C1 segment of cervical spinal cord (tissue), 14 donors: Measurements from ENCODE around the gene DPP6.

ENCODE experiments used
- DNase-seq, 14 donors: peaks; one replicate each; lab custom pipeline; 2025; lab: John Stamatoyannopoulos, UW

Gene DPP6

GRCh38 chr7:154587792-154588191 is 535.6 kb downstream of the DPP6 start:
- no peak for DNase-seq

DNA sequence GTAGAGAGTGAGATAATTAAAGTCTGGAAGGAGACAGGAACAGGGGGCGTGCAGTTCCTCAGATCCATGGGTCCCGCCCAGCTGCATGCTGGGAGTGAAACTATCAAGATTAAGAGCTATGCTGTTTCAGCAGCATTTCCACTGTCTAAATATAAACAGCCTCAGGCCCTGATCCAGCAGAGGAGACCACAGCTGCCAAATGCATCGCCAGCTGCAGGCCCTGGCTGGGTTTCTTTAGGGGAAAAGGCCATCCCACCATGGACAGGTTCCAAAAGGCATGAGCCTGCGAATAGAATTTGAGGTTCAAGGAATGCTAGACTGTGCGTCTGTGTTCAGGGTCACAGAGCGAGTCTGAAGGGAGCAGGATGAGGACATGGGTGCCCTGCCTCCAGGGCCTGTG is 539.3 kb downstream of the DPP6 start:
- DNase-seq = peak in 7 of 14 donors; percentile 32 to 57 (median 49)

- no peak for DNase-seq
Observed at GRCh38 chr7:154592388-154592787, 540.2 kb downstream of the DPP6 start.

DNA sequence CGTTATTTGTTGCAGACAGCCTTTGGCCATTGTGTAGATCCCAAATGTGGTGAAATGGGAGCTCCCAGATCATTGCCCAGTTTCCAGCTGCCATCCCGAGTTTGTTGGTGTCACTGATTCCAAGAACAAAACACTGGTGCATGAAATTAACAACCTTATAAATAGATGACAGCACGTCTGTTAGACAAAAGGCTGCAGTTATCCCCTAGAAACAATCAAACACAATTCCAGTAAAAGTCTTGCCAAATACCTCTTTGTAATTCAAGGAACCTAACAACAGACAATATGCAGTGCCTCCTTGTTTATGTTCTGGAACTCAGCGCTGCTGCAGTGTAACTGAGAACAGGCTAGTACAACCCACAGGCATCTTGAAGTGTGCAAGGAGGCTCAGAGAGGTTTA is 546.2 kb downstream of the DPP6 start:
- DNase-seq = peak in 2 of 14 donors; percentile 22 to 29

DNA sequence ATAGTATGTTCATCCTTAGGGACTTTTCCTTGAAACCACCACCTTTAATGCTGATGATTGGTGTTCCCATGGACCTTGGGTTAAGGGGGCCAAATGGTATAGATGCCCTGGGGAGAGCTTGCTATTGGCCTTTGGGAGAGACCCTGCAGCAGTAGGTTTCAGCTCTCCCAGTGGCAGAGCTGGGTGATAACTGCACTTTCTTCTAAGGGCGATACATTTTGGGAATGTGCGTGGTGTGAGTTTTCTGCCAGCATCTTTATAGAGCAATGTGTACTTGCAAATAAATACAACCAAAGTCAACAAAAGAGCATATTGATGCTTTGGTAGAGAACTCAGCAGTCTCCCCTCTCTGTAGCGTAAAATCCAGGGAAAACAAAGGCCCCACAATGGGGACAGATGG is 546.7 kb downstream of the DPP6 start:
- DNase-seq = no peak

DNA sequence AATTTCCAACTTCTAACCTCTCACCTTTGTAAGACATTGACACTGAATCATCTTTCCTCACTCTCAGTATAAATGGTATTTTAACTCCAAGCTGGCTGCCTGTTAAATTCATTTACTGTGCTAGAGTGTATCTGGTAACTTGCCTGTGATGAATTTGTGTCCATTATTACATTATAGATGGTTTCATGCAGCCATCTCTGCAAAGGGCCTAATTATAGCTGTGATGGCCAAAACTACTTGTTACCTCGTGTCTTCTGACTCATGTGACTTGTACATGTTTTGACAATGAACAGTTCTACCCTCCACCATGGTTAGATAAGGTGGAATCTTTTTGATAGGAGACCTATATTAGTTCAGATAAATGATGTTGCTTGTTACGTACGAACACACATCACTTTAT is 558.7 kb downstream of the DPP6 start:
- no peak for DNase-seq

- DNase-seq = no peak
Observed at GRCh38 chr7:154613811-154614210, 561.6 kb downstream of the DPP6 start.

- DNase-seq = no peak
Observed at GRCh38 chr7:154620141-154620755, 568.0 kb downstream of the DPP6 start.

DNA sequence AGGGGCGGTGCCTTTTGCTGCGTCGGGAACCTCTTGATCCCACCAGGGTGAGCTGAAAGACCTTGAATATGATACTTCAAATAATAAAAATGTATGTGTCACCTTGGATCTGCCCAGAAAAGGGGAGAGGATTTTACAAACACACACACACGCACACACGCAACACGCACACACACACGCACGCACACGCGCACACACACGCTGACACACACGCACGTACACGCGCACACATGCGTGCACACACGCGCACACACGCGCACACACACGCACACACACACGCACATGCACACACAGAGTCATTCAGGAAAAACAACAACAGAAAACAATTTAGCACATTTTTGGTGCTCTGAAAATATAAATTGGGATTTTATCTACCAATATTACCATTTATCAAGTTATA is 571.2 kb downstream of the DPP6 start:
- no peak for DNase-seq

DNA sequence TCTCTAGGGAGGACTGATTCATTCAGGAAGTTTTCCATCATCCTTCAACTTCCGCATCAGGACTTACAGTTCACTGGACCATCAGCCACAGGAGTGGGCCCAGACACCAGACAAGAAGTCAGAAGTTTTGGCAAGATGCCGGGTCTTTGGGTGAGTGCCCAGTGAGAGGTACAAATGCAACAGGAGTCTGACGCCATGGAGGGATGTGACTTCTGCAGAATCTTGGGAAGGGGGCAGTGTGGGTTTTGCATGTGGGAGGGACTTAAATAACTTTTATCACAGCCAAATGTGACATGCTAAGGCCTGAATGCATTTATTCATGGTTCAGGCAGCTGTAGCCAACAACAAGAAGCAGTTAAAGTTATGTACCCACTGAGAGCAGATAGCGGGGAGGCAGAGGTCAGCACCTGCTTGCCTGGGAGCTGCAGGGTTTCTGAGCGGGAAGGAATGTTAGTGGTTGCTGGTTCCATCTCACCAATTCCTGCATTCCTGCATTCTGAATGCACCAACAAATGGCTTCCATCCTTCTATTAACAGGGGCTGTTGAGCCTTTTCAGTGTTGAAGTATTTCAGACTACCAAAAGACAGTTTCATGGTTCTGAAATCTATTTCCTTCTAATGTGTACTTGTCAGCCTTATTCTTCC is 575.6 kb downstream of the DPP6 start:
- DNase-seq = no peak

DNA sequence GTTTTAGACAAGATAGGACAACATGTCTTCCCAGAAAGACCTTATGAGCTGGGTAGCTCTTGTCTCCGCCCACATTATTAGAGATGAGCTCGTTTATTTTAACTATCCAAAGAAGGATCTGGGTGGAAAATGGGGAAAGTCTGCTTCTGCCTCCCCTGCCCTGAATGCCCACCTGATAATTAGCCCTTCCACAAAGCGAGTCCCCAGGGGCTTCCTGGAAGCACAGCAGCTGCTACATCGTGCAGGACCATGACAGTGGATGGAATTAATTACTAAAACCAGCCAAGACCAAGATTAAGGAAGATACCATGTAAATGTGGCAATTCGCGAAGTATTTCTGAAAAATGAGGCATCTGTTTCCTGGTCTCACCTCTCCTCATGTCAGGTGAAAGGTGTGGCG is 576.4 kb downstream of the DPP6 start:
- DNase-seq = no peak

GRCh38 chr7:154631162-154631561 is 579.0 kb downstream of the DPP6 start:
- no peak for DNase-seq

GRCh38 chr7:154633641-154634040 is 581.4 kb downstream of the DPP6 start:
- no peak for DNase-seq

DNA sequence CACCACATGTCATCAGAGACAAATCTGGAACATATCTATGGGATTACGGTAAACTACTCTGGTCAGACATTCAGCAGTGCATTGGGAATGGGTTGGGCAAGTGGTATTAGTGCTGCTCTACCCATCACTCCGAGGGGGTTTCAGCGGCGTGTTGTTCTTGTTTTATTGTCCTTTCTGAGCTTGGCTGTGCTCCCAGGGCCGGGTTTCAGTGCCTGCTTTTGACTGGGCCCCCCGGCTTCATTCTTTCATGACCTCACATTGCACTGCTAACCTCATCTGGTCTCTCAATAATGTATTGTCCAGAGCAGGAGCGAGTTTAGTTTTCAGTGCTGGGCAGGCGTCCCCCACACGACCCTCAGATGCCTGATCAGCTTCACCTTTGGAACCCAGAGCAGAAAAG is 586.1 kb downstream of the DPP6 start:
- DNase-seq = no peak

DNA sequence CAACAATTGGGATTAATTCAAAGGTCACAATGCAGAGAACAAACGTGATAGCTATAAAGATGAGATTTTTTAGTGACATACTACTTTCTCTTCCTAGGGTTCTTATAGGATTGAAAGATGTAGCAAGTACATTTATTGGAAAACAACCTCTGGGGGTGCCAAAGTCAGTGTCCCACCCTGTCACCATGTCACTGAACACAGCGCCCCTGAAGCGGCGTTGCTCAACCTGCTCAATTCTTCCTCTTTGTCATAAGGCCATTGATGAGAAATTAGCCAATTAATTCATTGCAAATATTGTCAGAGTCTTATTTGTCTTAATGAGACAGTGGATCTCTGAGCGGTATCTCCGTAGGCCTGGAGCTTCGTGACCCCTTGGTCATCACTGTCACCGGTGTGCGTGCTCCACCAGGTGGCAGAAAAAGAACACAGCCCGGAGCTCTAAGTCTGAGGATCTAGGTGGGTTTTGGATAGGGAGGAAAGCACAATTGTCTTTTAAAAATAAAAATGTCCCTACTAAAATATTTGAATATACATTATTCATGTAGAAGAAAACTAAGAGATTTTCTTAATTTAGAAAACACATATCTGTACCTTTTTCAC is 588.2 kb downstream of the DPP6 start:
- DNase-seq = peak in 6 of 14 donors; percentile 10 to 31 (median 18)

DNA sequence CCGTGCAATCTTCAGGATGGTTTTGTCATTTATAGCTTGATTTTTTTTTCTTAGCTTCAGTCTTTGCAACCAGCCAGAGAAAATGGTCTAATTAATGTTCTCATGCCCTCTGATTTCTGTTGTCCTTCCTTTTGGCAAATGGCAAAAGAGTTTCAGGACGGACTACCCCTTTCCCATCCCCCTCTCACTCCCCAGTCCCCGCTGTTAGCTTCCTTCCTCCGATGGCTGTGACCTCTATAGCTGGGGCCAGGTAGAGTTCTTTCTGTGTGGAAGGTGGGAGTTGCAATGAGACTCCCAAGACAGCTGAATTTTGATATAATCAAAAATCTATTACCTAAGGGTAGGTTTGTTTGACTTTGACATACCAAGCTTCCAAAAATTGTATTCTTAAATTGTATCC is 588.7 kb downstream of the DPP6 start:
- DNase-seq = no peak

- DNase-seq = no peak
Observed at GRCh38 chr7:154644366-154644765, 592.2 kb downstream of the DPP6 start.

DNA sequence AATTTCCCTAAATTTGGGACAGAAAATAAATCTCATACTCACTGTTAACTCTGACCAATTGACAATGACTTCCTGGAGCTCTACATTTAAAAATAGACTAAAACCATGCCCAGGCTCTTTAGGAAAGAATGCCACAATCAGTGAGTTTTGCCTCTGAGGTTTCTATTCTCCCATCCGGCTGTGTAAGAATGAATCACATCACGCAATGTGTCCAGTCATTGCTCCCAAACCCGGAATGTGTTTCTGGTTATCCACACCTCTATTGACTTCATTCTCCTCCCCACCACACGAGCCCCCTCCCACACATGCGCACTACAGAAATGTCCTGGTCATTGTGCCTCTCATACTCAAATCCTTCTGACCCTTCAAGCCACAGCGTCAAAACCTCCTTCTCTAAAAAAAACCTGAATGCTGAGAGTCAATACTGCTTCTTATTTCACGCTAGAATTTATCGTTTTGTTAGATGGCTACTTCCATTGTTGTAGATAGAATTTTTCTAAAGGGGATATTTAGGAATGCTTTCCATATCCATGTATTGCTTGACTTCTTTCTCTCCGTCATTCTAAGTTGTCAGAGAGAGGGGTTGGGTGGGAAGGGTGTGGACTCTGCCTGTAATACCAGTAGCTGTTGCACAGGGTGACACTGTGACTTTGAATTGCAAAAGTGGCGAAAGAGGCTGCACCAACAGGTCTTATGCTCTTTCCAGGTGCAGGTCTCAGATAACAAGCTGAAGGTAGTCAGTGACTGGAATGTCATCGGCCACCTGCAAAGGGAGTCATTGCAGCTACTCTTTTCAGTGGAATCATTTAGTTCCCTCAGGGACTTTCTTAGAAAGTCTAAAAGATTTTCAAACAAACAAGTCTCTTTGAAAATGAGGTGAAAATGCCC is 594.2 kb downstream of the DPP6 start:
- DNase-seq = no peak

- DNase-seq = no peak
Observed at GRCh38 chr7:154647625-154648024, 595.4 kb downstream of the DPP6 start.

DNA sequence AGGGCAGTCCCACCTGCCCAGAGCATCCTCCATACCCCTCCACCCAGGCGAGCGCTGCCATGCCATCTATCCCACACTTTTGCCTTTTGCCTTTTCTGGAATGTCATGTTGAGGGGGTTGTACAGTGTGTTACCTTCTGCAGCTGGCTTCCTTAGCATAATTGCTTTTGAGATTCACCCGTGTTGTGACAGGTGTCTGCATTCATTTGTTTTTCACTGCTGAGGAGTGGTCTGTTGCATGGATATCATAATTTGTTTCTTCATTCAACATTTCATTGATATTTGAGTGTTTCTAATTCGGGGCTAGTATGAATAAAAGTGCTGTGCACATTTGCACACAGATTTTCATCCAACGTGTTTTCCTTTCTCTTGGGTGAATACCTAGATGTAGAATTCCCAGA is 596.8 kb downstream of the DPP6 start:
- DNase-seq = no peak

DNA sequence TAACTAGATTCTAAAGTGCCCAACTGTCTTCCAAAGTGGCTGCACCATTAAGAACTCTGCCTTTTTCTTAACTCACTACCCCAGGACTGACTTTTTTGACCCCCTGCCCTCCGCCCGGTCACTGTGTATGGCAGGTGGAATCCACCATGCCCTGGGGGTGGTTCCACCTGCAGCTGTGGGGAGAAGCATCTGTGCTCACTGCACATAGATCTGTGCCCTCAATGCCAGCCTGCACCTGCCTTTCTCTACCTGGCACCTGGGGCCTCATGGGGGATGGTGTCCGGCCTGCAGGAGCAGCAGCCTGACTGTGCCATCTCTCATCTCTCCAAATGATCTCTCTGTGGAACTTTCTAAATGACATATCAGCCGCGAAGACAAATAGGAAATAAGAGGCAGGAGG is 597.2 kb downstream of the DPP6 start:
- DNase-seq = no peak

DNA sequence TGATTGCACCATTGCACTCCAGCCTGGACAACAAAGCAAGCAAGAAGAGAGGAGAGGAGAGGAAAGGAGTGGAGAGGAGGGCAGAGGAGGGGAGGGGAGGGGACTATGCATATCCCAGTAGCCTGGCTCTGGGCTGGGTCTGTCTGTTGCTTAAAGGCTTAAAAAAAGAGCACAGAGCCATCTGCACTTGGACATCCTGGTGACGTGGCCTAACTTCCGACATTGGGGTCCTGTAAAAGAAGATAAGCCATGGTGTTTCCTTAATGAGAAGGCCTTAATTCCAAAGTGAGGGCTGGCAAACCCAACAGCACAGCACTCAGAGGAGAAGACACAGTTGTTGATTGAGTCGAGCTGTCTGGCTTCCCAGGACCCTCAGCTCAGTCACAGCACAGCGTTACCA is 598.1 kb downstream of the DPP6 start:
- DNase-seq = no peak
